Activated naive CD4-positive, alpha-beta T cell treated with anti-CD3 and anti-CD28 coated beads for 36 hours (primary cell): ENCODE data around the gene SPIRE2. TPM values are rescaled to one million over a fixed set of nuclear protein-coding genes. Genes with fewer than 3 reads are reported as not detected.
"Not testable (repeated sequence)": the region's sequence is repeated elsewhere in the genome, so short reads cannot be mapped to it uniquely, and the experiment has no call there.

Experiments
- CTCF ChIA-PET: fragments of 350-600 bp; sonication (Branson Sonifier 250); formaldehyde crosslinking; loops from one replicate; lab custom pipeline; 2021; ENCODE audit warnings: antibody characterized with exemption; lab: Charles Lee
- DNase-seq: peaks from one replicate; pipeline ENCODE4 v3.0.0-alpha.2; 2020
- H3K27ac Mint-ChIP-seq: one replicate; pipeline ENCODE4 v1.8.0; 2021; ENCODE audit warnings: mild to moderate bottlenecking, mixed read lengths
- H3K27me3 Mint-ChIP-seq: one replicate; pipeline ENCODE4 v1.8.0; 2021; ENCODE audit warnings: low read depth, mixed read lengths
- H3K36me3 Mint-ChIP-seq: one replicate; pipeline ENCODE4 v1.8.0; 2021; ENCODE audit warnings: low read depth, mixed read lengths
- H3K4me1 Mint-ChIP-seq: one replicate; pipeline ENCODE4 v1.8.0; 2021; ENCODE audit warnings: low read depth, mixed read lengths
- H3K4me3 Mint-ChIP-seq: one replicate; pipeline ENCODE4 v1.8.0; 2021; ENCODE audit warnings: mild to moderate bottlenecking, moderate library complexity, mixed read lengths
- H3K9me3 Mint-ChIP-seq: one replicate; pipeline ENCODE4 v1.8.0; 2021; ENCODE audit warnings: mixed read lengths
- intact Hi-C: fragments of 100-400 bp; cut with micrococcal nuclease; formaldehyde crosslinking; loops from one replicate; pipeline ENCODE4 v1.15.1; 2023
- total RNA-seq, 2 experiments: library from RNA; stranded (reverse); gene quantifications; one replicate each; pipeline ENCODE4 v1.2.3, GENCODE V29; 2021

Gene SPIRE2
- total RNA-seq, 2 experiments from 2014 or later, result 0.26 to 0.44 TPM

DNA sequence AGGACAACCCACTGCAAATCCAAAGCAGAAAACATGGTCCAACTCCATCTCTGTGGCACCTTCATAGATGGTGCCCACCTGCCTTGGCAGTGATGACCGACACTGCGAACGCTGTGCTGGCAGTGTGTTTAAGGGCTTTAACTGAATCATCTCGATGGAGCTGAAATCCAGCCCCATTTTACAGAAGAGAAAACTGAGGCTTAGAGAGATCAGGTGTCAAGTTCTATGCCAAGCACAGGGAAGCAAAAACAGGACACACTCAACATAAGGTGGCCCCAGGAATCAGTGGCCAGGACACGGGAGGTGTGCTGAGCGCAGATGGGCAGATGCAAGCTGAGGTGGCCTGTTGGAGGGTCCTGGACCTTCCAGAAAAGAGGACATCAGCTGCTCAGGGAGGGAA is 34.5 kb downstream of the SPIRE2 start:
- H3K4me3 Mint-ChIP-seq, result peak overlapping the region; percentile 3
- peaks cover 28% of the 10 kb centered on the region for H3K4me1 Mint-ChIP-seq
- intact Hi-C loops, result loop anchor here (5.0 kb wide), 2 partner anchors 140 to 285 kb away; partner anchors contain the start of genes CPNE7, VPS9D1 and ZNF276
- DNase-seq, result no peak
- CTCF ChIA-PET, result interaction anchor here (0.8 to 3.2 kb wide), 5 partner anchors 10 to 163 kb away, joined by 4 to 21 read pairs (median 6); partner anchors contain the start of gene TCF25
- peaks cover 2% of the 10 kb centered on the region for H3K9me3 Mint-ChIP-seq
- H3K27ac Mint-ChIP-seq, result peak overlapping the region; percentile 74
- no peaks in the 10 kb centered on the region for H3K27me3 Mint-ChIP-seq
- peaks cover under 1% of the 10 kb centered on the region for H3K36me3 Mint-ChIP-seq

DNA sequence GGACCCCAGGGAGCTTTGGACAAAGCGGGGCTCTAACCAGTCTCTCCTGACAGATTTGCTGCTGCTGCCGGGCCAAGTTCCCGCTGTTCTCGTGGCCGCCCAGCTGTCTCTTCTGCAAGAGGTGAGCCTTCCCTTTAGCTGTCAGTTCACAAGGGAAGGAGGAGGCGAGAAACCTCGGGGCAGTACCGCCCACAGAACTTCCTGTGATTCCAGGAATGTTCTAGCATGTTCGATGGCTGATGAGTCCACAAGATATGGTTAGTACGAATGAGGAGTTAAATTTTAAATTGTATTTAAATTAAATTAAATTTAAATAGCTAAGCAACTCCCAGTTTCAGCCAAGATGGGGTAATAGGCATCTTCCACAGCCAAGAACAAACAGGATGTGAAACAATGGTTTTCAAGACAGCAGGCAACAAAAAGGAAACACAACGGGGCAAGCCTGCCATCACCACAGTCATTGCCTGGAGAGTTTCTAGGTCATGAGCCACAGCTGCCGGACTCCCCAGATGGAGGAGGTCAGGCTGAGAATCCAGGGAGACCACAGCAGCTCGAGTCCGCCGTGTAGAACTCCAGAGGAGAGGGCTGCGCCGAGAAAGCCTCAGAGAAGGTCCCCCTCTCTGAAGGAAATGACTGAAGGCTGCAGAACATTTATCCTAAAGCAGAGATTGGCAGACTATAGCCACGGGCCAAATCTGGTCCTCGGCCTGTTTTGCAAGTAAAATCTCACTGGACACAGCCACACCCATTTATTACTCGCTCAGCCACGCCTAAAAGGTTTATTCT is 35.7 kb downstream of the SPIRE2 start:
- CTCF ChIA-PET, result interaction anchor here (0.6 to 3.2 kb wide), 9 partner anchors 9 to 164 kb away, joined by 3 to 21 read pairs (median 4); partner anchors contain the start of gene TCF25
- Mint-ChIP-seq H3K27ac (peak overlapping the region; percentile 36), H3K9me3 (peaks cover 7% of the 10 kb centered on the region), H3K4me3 (peak overlapping the region; percentile 17), H3K4me1 (peaks cover 28% of the 10 kb centered on the region), H3K36me3 (peaks cover 4% of the 10 kb centered on the region), H3K27me3 (no peaks in the 10 kb centered on the region)
- DNase-seq, result peak; percentile 63
- intact Hi-C loops, result loop anchor here (5.0 kb wide), 2 partner anchors 142 to 287 kb away; partner anchors contain the start of genes CPNE7, VPS9D1 and ZNF276

- Mint-ChIP-seq H3K4me1 (peaks cover 28% of the 10 kb centered on the region), H3K36me3 (peaks cover 4% of the 10 kb centered on the region), H3K9me3 (peaks cover 7% of the 10 kb centered on the region), H3K4me3 (no peak overlapping the region), H3K27ac (no peak overlapping the region), H3K27me3 (no peaks in the 10 kb centered on the region)
- intact Hi-C loops, result loop anchor here (5.0 kb wide), 2 partner anchors 142 to 287 kb away; partner anchors contain the start of genes CPNE7, VPS9D1 and ZNF276
- no peak for DNase-seq
- CTCF ChIA-PET, result interaction anchor here (0.6 to 3.2 kb wide), 5 partner anchors 9 to 164 kb away, joined by 3 to 21 read pairs (median 5); partner anchors contain the start of gene TCF25
Observed at GRCh38 chr16:89864527-89864820, 36.2 kb downstream of the SPIRE2 start.

GRCh38 chr16:89867918-89868317 is 39.6 kb downstream of the SPIRE2 start:
- CTCF ChIA-PET, result interaction anchor here (1.0 kb wide), 1 partner anchor 162 kb away, joined by 3 read pairs; no protein-coding TSS in a partner anchor
- no peaks in the 10 kb centered on the region for H3K27me3 Mint-ChIP-seq
- H3K4me1 Mint-ChIP-seq, result peaks cover 22% of the 10 kb centered on the region
- H3K36me3 Mint-ChIP-seq, result peaks cover 4% of the 10 kb centered on the region
- no peak overlapping the region for H3K4me3 Mint-ChIP-seq
- H3K9me3 Mint-ChIP-seq, result peaks cover 7% of the 10 kb centered on the region
- intact Hi-C loops, result no loop called here
- DNase-seq, result no peak
- H3K27ac Mint-ChIP-seq, result no peak overlapping the region

DNA sequence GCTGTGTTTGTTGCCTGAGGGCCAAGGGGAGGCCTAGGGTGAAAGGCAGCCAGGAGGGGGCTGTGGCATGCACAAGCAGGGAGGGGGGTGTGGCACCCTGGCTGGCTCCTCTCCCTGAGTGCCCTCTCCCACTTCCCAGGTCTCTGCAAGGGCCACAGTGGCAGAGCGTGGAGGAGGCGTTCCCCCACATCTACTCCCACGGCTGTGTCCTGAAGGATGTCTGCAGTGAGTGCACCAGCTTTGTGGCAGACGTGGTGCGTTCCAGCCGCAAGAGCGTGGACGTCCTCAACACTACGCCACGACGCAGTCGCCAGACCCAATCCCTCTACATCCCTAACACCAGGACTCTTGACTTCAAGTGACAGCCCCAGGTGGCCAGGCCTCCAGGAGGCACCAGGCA is 41.6 kb downstream of the SPIRE2 start:
- H3K36me3 Mint-ChIP-seq, result peaks cover 11% of the 10 kb centered on the region
- no peak for DNase-seq
- peaks cover 7% of the 10 kb centered on the region for H3K9me3 Mint-ChIP-seq
- no peak overlapping the region for H3K27ac Mint-ChIP-seq
- no peak overlapping the region for H3K4me3 Mint-ChIP-seq
- H3K27me3 Mint-ChIP-seq, result no peaks in the 10 kb centered on the region
- intact Hi-C loops, result loop anchor here (5.0 to 10.0 kb wide), 2 partner anchors 152 to 625 kb away; no protein-coding TSS in a partner anchor
- CTCF ChIA-PET, result interaction anchor here (1.1 kb wide), 1 partner anchor 9 kb away, joined by 3 read pairs; no protein-coding TSS in a partner anchor
- peaks cover 9% of the 10 kb centered on the region for H3K4me1 Mint-ChIP-seq

GRCh38 chr16:89870440-89870839 is 42.2 kb downstream of the SPIRE2 start:
- H3K4me3 Mint-ChIP-seq, result no peak overlapping the region
- H3K9me3 Mint-ChIP-seq, result peaks cover 9% of the 10 kb centered on the region
- intact Hi-C loops, result loop anchor here (5.0 to 10.0 kb wide), 2 partner anchors 152 to 626 kb away; no protein-coding TSS in a partner anchor
- H3K27me3 Mint-ChIP-seq, result no peaks in the 10 kb centered on the region
- peaks cover 13% of the 10 kb centered on the region for H3K4me1 Mint-ChIP-seq
- H3K36me3 Mint-ChIP-seq, result peaks cover 15% of the 10 kb centered on the region
- H3K27ac Mint-ChIP-seq, result no peak overlapping the region
- DNase-seq, result no peak
- CTCF ChIA-PET, result interaction anchor here (1.1 kb wide), 1 partner anchor 9 kb away, joined by 3 read pairs; no protein-coding TSS in a partner anchor

DNA sequence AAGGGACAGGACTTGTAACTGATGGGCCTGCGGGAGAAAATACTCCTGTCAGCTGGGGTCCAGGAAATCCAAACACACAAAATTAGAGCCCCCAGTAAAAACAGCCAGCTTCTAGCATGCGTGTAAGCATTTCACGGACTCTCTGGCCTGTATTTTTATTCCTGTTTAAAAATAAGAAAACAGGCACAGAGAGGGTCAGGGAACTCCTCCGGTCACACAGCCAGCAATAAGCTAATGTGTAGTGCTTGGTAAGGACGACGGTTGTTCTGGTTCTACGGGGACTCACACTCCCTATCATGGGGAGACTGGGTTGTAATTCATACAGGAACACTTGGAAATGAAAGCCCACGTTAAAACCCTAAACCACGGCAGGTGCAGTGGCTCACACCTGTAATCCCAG is 43.6 kb downstream of the SPIRE2 start:
- peak overlapping the region; percentile 91 for H3K4me3 Mint-ChIP-seq
- H3K9me3 Mint-ChIP-seq, result peaks cover 9% of the 10 kb centered on the region
- H3K4me1 Mint-ChIP-seq, result peaks cover 13% of the 10 kb centered on the region
- CTCF ChIA-PET, result interaction anchor here (0.7 to 1.8 kb wide), 2 partner anchors 8 to 11 kb away, joined by 3 to 10 read pairs; no protein-coding TSS in a partner anchor
- peaks cover 18% of the 10 kb centered on the region for H3K36me3 Mint-ChIP-seq
- DNase-seq, result no peak
- H3K27ac Mint-ChIP-seq, result peak overlapping the region; percentile 95
- H3K27me3 Mint-ChIP-seq, result no peaks in the 10 kb centered on the region
- intact Hi-C loops, result loop anchor here (5.0 to 10.0 kb wide), 2 partner anchors 150 to 627 kb away; no protein-coding TSS in a partner anchor

GRCh38 chr16:89873109-89873971 is 45.1 kb downstream of the SPIRE2 start, which contains the start of gene TCF25:
TCF25 (plus strand) TSS chr16:89873592; CDS start chr16:89873668, 76 bp downstream.
- peaks cover 13% of the 10 kb centered on the region for H3K4me1 Mint-ChIP-seq
- intact Hi-C loops, result loop anchor here (1.0 to 10.0 kb wide), 3 partner anchors 57 to 629 kb away; partner anchors contain the start of gene FANCA
- H3K27ac Mint-ChIP-seq, result peak within 1 kb of the TSS; percentile 95
- H3K4me3 Mint-ChIP-seq, result peak within 1 kb of the TSS; percentile 91
- peaks cover 19% of the 10 kb centered on the region for H3K36me3 Mint-ChIP-seq
- CTCF ChIA-PET, result interaction anchor here (0.6 to 1.9 kb wide), 10 partner anchors 10 to 578 kb away, joined by 3 to 10 read pairs (median 4); partner anchors contain the start of gene DEF8
- DNase-seq, result peak; percentile 87
- H3K27me3 Mint-ChIP-seq, result no peaks in the 10 kb centered on the region
- H3K9me3 Mint-ChIP-seq, result peaks cover 2% of the 10 kb centered on the region

GRCh38 chr16:89873972-89874689 is 45.9 kb downstream of the SPIRE2 start:
- no peaks in the 10 kb centered on the region for H3K27me3 Mint-ChIP-seq
- CTCF ChIA-PET, result interaction anchor here (0.6 to 1.9 kb wide), 5 partner anchors 10 to 579 kb away, joined by 3 to 7 read pairs (median 4); no protein-coding TSS in a partner anchor
- H3K9me3 Mint-ChIP-seq, result peaks cover 2% of the 10 kb centered on the region
- intact Hi-C loops, result loop anchor here (1.0 to 10.0 kb wide), 4 partner anchors 58 to 629 kb away; partner anchors contain the start of genes FANCA and SPATA2L
- H3K27ac Mint-ChIP-seq, result peak overlapping the region; percentile 95
- H3K4me1 Mint-ChIP-seq, result peaks cover 13% of the 10 kb centered on the region
- peaks cover 23% of the 10 kb centered on the region for H3K36me3 Mint-ChIP-seq
- peak overlapping the region; percentile 91 for H3K4me3 Mint-ChIP-seq
- peak; percentile 95 for DNase-seq

DNA sequence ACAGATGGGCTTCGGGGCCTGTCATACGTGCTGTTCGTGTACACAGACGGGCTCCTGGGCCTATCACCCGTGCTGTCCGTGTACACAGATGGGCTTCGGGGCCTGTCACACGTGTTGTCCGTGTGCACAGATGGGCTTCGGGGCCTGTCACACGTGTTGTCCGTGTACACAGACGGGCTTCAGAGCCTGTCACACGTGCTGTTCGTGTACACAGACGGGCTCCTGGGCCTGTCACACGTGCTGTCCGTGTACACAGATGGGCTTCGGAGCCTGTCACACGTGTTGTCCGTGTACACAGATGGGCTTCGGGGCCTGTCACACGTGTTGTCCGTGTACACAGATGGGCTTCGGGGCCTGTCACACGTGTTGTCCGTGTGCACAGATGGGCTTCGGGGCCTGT is 50.8 kb downstream of the SPIRE2 start:
- Mint-ChIP-seq H3K36me3 (peaks cover 39% of the 10 kb centered on the region), H3K4me1 (peaks cover 12% of the 10 kb centered on the region)
- H3K27me3 Mint-ChIP-seq, H3K4me3 Mint-ChIP-seq, H3K27ac Mint-ChIP-seq, H3K9me3 Mint-ChIP-seq, CTCF ChIA-PET, DNase-seq: not testable (repeated sequence)
- intact Hi-C loops, result loop anchor here (10.0 kb wide), 1 partner anchor 634 kb away; no protein-coding TSS in a partner anchor
